ENCODE data around the gene IGFBP4.

GRCh38 chr17:40440166-40440565 lies 3.1 kb upstream of the IGFBP4 start:
- TF ChIP-seq, protein P1, sequence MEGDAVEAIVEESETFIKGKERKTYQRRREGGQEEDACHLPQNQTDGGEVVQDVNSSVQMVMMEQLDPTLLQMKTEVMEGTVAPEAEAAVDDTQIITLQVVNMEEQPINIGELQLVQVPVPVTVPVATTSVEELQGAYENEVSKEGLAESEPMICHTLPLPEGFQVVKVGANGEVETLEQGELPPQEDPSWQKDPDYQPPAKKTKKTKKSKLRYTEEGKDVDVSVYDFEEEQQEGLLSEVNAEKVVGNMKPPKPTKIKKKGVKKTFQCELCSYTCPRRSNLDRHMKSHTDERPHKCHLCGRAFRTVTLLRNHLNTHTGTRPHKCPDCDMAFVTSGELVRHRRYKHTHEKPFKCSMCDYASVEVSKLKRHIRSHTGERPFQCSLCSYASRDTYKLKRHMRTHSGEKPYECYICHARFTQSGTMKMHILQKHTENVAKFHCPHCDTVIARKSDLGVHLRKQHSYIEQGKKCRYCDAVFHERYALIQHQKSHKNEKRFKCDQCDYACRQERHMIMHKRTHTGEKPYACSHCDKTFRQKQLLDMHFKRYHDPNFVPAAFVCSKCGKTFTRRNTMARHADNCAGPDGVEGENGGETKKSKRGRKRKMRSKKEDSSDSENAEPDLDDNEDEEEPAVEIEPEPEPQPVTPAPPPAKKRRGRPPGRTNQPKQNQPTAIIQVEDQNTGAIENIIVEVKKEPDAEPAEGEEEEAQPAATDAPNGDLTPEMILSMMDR (IDR thresholded peaks at IDR 0.05; ENCODE audit: low read depth, low read length, missing input control) = no peak
- TF ChIP-seq MAX (IDR thresholded peaks at IDR 0.05) (no peak), REST (IDR thresholded peaks at IDR 0.05) (no peak), SP1 (IDR thresholded peaks at IDR 0.05) (no peak), YY1 (IDR thresholded peaks at IDR 0.05) (no peak), FOXA2 (IDR thresholded peaks at IDR 0.05) (no peak), GABPA (IDR thresholded peaks at IDR 0.05 in 1 of 2, conservative IDR thresholded peaks at IDR 0.05 in 1 of 2) (no peak), FOXA1 (IDR thresholded peaks at IDR 0.05) (no peak), TAF1 (conservative IDR thresholded peaks at IDR 0.05) (no peak)
- TF ChIP-seq, protein P2, sequence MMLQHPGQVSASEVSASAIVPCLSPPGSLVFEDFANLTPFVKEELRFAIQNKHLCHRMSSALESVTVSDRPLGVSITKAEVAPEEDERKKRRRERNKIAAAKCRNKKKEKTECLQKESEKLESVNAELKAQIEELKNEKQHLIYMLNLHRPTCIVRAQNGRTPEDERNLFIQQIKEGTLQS (IDR thresholded peaks at IDR 0.05) = no peak

Measured in liver (tissue), 3 donors.